OCI-M2 (cell line): ENCODE measurements around the gene MRM1.
"Not testable (repeated sequence)": the region's sequence is repeated elsewhere in the genome, so short reads cannot be mapped to it uniquely, and the experiment has no call there.

Experiments used
- DNase-seq: peaks from one replicate; lab custom pipeline; 2025; ENCODE audit not compliant: unreplicated experiment; lab: John Stamatoyannopoulos, UW

Gene MRM1

DNA sequence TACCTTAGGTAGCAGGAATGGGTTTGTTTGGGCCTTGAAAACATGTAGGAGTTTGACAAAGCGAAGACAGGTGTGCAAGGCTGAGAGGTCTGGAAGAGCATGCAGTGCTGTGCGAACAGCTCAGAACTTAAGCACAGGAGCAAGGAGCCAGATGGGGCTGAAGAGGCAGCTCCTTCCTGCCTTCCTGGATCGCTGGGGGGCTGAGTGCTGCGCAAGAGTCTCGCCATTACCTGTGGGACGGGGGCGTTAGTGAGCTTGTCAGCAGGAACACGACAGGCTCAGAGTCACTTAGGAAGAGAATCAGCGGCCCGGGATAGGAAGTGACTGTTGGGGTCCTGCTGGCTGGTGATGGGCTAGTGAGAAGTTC is 464 bp upstream of the MRM1 start:
- DNase-seq = no peak

DNA sequence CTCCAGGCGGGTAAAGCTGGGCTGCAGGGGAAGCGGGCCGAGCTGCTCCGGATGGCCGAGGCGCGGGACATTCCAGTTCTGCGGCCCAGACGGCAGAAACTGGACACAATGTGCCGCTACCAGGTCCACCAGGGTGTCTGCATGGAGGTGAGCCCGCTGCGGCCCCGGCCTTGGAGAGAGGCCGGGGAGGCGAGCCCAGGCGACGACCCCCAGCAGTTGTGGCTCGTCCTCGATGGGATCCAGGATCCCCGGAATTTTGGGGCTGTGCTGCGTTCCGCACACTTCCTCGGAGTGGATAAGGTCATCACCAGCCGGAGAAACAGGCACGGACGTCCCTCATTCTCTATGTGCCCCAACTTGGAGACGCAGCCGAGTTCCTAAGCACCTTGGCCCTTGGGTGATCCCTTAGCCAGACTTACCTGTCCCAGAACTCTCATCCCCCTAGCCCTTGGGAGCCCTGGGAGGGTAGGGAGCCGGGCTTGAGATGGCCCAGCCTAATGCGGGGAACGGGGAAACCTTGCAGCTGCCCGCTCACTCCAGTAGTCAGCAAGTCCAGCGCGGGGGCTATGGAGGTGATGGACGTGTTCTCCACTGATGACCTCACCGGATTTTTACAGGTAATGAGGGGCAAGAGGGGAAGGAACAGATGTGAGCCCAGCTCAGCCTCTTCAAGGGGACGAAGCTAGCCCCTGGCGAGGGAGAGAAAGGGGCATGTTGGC is 806 bp downstream of the MRM1 start:
- DNase-seq = no peak

- peak; percentile 36 for DNase-seq
Observed at GRCh38 chr17:36602924-36603384, 1.6 kb downstream of the MRM1 start.

DNA sequence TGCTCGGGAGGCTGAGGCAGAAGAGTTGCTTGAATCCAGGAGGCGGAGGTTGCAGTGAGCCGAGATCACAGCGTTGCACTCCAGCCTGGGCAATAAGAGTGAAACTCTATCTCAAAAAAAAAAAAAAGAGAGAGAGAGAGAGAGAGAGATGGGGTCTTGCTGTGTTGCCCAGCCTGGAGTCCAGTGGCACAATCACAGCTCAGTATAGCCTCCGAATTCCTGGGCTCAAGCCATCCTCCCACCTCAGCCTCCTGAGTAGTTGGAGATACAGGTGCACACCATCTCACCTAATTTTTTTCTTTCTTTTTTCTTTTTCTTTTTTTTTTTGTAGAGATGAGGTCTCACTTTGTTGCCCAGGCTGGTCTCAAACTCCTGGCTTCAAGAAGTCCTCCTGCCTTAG is 3.6 kb downstream of the MRM1 start:
- DNase-seq = not testable (repeated sequence)

DNA sequence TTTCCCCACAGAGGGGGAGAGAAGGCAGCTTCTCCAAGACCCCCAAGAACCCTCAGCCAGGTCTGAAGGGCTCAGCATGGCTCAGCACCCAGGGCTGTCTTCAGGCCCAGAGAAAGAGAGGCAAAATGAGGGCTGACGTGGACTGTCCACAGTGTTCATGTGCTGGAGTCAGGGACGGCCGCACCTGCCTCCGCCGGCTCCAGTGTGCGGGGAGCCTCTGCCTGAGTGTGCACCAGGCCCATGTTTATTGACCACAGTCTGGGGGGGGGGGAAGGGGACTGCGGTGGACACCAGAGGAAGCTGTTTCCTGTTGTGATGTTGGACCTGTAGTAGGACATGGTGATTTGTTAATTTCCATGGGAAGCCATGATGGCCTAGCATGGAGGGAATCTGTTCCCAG is 6.9 kb downstream of the MRM1 start:
- DNase-seq = no peak

GRCh38 chr17:36608794-36609497 is 7.6 kb downstream of the MRM1 start:
- DNase-seq = no peak

GRCh38 chr17:36609498-36609862 is 8.1 kb downstream of the MRM1 start:
- no peak for DNase-seq

- no peak for DNase-seq
Observed at GRCh38 chr17:36610474-36610873, 9.1 kb downstream of the MRM1 start.

- DNase-seq = no peak
Observed at GRCh38 chr17:36611345-36612072, 10.1 kb downstream of the MRM1 start.

- no peak for DNase-seq
Observed at GRCh38 chr17:36612323-36612722, 10.9 kb downstream of the MRM1 start.

DNA sequence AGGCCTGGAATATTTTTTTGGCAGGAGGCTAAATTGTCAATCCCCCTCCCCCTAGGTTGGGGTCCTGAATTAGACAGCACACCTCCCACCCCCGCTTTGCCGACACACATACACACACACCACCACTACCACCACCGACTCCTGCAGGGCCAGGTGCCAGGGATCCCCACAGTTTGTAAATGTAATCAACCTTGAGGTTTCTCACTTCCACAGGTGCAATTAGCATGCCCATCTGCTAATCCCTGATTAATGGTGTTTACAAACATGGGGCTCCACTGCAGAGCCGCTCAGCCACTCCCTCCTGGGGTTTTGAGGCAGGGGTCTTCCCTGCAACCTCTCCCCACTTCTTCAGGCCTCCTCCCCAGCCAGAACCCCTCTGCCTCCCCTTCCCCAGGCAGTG is 11.8 kb downstream of the MRM1 start:
- DNase-seq = no peak

- DNase-seq = no peak
Observed at GRCh38 chr17:36614081-36614480, 12.7 kb downstream of the MRM1 start.

DNA sequence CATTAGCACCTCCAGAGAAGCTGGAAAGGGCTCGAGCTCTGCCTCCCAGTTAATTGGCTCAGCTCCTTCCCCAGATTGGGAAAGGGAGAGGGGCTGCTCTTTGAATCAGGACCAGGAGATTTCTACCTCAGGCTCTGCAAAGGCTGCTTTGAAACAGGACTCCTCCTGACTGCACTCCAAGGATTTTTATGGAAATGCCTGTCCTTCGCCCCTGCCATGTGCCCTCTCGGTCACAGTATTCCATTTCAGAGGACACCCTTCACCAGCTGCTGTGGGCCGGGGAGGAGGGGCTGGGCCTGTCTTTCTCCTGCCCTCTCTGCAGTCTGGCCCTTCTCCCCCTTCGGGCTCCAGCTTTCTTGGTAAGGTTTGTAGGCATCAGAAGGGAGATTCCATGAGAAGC is 13.6 kb downstream of the MRM1 start:
- no peak for DNase-seq

DNA sequence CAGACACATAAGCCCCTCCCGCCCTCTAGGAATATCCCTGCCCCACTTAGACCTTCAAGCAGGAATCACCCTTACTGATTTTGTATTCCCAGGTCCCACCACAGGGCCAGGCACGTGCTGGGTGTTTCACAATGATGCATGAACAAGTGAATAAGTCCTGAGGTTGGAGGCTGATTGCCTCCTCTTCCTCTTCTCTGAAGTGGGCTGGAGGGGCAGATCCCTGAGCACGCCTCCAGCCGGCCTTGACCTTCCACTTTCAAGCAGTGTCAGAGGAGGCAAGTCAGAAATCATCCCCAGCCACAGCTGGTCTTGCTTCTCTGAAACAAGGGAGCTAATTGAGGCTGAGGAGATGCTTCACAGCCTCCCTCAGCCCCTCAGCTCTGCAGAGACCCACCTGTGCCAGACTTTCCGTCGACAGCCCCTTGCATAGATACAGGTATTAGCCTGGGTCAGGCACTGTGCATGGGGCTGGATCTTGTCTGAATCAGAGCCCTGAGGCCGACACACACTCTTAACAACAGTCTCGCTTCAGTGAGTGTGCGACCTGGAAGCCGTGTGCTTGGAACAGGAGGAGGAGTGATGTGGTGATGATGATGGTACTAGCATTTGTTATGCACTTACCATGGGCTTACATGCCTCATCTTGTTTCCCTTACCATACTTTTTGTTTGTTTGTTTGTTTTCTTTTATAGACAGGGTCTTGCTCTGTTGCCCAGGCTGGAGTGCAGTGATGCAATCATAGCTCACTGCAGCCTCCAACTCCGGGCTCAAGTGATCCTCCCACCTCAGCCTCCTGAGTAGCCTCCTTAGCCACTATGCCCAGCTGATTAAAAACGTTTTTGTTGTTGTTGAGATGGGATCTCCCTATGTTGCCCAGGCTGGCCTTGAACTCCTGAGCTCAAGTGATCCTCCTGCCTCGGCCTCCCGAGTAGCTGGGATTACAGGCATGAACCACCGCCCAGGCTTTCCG is 15.0 kb downstream of the MRM1 start:
- no peak for DNase-seq

GRCh38 chr17:36617773-36618172 is 16.4 kb downstream of the MRM1 start:
- DNase-seq = no peak

GRCh38 chr17:36623281-36623680 is 21.9 kb downstream of the MRM1 start:
- DNase-seq = no peak

DNA sequence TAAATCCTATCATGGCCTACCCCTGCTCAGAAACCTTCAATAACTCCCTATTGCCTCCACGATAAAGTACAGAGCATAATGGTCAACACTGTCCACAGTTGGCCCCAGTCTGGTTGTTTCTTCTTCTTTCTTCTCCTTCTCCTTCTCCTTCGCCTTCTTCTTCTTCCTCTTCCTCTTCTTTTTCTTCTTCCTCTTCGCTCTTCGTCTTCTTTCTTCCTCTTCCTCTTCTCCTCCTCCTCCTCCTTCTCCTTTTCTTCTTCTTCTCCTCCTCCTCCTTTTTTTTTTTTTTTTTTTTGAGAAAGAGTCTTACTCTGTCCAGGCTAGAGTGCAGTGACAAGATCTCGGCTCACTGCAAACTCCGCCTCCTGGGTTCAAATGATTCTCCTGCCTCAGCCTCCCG is 23.8 kb downstream of the MRM1 start:
- DNase-seq = no peak

DNA sequence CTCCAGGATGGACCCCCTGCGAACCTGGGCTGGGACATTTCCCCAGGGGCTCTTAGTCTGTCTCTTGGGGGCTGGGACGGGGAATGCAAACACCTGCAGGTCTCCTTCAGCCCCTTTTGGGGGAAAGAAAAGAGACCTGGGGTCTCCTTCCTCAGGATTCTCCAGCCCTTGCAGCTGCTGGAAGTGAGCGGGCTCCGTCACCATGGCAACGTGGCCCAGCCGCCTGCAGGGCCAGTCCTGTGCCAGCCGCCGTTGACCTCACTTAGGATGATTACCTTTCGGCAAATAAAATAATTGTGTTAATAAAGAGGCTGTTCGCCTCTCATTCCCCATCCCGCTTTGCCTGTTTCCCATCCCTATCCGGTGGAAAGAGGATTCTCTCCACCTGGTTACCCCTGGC is 25.7 kb downstream of the MRM1 start:
- no peak for DNase-seq

DNA sequence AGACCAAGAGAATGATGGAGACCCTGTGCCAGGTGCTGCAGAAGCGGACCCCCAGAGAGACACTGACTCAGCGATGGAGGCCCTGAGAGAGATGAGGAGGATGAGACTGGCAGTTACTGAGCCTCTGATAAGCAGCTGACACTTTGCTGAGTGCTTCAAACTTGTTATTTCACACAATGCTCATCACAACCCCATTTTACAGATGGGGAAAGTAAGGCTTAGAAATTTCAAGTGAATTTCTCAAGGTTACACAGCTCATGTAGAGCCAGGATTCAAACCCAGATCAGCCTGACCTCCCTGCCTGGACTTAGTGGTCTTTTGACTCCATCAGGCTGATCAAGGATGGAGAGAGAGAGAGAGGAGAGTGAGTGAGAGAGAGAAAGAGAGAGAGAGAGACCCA is 27.2 kb downstream of the MRM1 start:
- no peak for DNase-seq

DNA sequence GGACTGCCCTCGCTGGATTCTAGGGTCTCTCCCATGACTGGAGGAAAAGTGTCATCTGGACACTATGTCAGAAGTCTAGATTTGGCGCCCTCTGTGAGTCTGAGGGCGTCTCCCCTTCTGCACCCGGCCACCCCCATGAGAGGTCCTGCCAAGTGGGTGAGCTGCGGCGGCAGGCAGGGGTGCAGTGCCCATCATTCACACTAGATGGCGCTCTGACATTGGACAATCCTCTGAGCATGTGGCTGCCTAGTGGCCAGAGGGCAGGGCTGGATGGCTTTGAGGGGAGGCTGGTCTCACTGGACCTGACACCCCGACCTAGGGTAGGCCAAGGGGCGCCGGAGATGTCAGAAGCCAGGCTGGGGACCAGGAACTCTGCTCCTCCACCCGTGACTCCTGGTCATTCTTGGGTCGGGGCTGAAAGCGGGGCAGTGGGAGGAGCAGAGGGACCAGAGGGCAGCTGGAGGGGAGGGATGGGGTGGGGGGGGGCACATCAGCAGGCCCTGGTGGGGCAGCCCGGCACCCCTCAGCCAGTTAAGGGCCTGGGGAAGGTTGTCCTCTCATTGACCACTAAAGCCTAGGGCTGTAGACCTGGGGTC is 28.0 kb downstream of the MRM1 start:
- DNase-seq = peak; percentile 37
